ENCODE measurements around the gene GBX2. TPM values are rescaled to one million over a fixed set of nuclear protein-coding genes. Genes with fewer than 3 reads are reported as not detected.

GBX2 gene
- total and polyA plus RNA-seq, 4 donors: 1.9 to 10.8 (median 6.9) TPM

DNA sequence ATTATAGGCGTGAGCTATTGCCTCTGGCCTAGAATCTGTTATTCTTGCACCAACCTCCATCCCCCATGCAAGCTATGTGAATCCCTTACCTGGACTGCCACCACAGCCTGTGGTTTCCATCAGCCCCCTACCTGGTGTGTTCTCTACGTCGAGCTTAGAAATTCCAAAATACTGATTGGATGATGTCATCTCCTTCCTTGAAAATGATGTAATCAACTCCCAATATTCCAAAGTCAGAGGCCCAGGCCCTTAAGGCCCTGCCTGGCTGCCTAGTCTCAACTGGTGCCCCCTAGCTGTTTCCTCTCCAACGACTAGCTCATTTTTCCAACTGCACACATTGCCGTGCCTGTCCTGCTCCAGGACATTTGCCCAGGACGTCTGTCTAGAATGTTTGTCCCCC is 41.3 kb upstream of the GBX2 start:
- WGBS (ENCODE audit: insufficient coverage): 86% methylated on average over 5 of the region's 6 CpGs
- Histone ChIP-seq H3K27ac (ENCODE audit: low read depth, low read length) (no peak overlapping the region), H3K36me3 (ENCODE audit: control insufficient read depth, insufficient read depth, low read length) (no peaks in the 10 kb centered on the region), H3K4me3 (ENCODE audit: low read depth, low read length) (no peak overlapping the region), H3K27me3 (ENCODE audit: control insufficient read depth, insufficient read depth, low read length) (peaks cover 15% of the 10 kb centered on the region), H3K4me1 (ENCODE audit: control insufficient read depth, insufficient read depth, low read length) (peaks cover 8% of the 10 kb centered on the region), H3K9me3 (ENCODE audit: control insufficient read depth, insufficient read depth, low read length) (no peaks in the 10 kb centered on the region)
- no peak for DNase-seq (ENCODE audit: low read depth in 4 of 6, low spot score in 6 of 6)

GRCh38 chr2:236208019-236208926 is 40.1 kb upstream of the GBX2 start:
- peak in 1 of 6 donors; percentile 87 for DNase-seq (ENCODE audit: low read depth in 4 of 6, low spot score in 6 of 6)
- no peak overlapping the region for H3K4me3 ChIP-seq (ENCODE audit: low read depth, low read length)
- H3K9me3 ChIP-seq (ENCODE audit: control insufficient read depth, insufficient read depth, low read length): no peaks in the 10 kb centered on the region
- peaks cover 8% of the 10 kb centered on the region for H3K4me1 ChIP-seq (ENCODE audit: control insufficient read depth, insufficient read depth, low read length)
- 53% methylated on average over 25 of the region's 28 CpGs for WGBS (ENCODE audit: insufficient coverage)
- no peak overlapping the region for H3K27ac ChIP-seq (ENCODE audit: low read depth, low read length)
- H3K36me3 ChIP-seq (ENCODE audit: control insufficient read depth, insufficient read depth, low read length): no peaks in the 10 kb centered on the region
- peaks cover 7% of the 10 kb centered on the region for H3K27me3 ChIP-seq (ENCODE audit: control insufficient read depth, insufficient read depth, low read length)

- Histone ChIP-seq H3K4me3 (ENCODE audit: low read depth, low read length) (no peak overlapping the region), H3K36me3 (ENCODE audit: control insufficient read depth, insufficient read depth, low read length) (no peaks in the 10 kb centered on the region), H3K27ac (ENCODE audit: low read depth, low read length) (no peak overlapping the region), H3K27me3 (ENCODE audit: control insufficient read depth, insufficient read depth, low read length) (peaks cover 7% of the 10 kb centered on the region), H3K9me3 (ENCODE audit: control insufficient read depth, insufficient read depth, low read length) (no peaks in the 10 kb centered on the region), H3K4me1 (ENCODE audit: control insufficient read depth, insufficient read depth, low read length) (peaks cover 8% of the 10 kb centered on the region)
- WGBS (ENCODE audit: insufficient coverage): 92% methylated on average over 8 of the region's 11 CpGs
- no peak for DNase-seq (ENCODE audit: low read depth in 4 of 6, low spot score in 6 of 6)
Observed at GRCh38 chr2:236207472-236207871, 39.3 kb upstream of the GBX2 start.

DNA sequence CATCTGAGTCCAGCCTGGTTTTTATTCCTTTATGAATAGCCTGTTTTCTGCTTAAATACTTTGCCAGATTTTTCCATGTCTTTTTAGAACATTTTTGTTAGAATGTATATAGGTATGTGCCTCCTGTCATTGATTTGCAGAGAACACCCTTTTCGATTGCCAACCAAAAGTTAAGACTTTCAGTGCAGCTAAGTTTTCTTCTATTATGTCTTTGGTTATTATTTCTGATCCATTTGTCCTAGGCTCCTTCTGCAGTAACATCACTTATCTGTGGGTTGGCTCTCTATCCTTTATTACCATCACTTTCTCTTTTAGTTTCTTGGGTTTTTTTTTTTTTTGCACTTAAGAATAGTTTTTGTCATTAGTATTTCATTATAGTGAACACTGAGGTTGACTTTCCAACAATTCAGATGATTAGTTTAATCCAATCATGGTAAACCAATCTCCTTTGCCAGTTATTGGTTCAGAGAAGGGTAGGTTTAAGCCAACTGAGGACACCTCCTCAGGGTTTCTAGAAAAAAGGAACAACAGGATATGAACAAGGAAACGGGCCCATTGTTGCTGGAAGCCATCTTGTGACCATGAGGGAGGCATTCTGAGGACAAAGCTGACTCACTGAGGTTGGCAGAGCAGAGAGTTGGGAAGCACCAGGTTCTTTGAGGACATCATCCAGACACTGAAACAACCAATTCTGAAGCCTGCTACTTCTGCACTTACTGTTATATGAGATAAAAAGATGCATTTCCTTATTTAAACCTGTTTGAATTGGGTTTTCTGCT is 37.9 kb upstream of the GBX2 start:
- 100% methylated on average over 1 of the region's 2 CpGs for WGBS (ENCODE audit: insufficient coverage)
- no peaks in the 10 kb centered on the region for H3K27me3 ChIP-seq (ENCODE audit: control insufficient read depth, insufficient read depth, low read length)
- H3K27ac ChIP-seq (ENCODE audit: low read depth, low read length): no peak overlapping the region
- no peak overlapping the region for H3K4me3 ChIP-seq (ENCODE audit: low read depth, low read length)
- peaks cover 2% of the 10 kb centered on the region for H3K4me1 ChIP-seq (ENCODE audit: control insufficient read depth, insufficient read depth, low read length)
- H3K9me3 ChIP-seq (ENCODE audit: control insufficient read depth, insufficient read depth, low read length): no peaks in the 10 kb centered on the region
- no peak for DNase-seq (ENCODE audit: low read depth in 4 of 6, low spot score in 6 of 6)
- H3K36me3 ChIP-seq (ENCODE audit: control insufficient read depth, insufficient read depth, low read length): no peaks in the 10 kb centered on the region

GRCh38 chr2:236204953-236205352 is 36.8 kb upstream of the GBX2 start:
- Histone ChIP-seq H3K4me3 (ENCODE audit: low read depth, low read length) (no peak overlapping the region), H3K4me1 (ENCODE audit: control insufficient read depth, insufficient read depth, low read length) (no peaks in the 10 kb centered on the region), H3K36me3 (ENCODE audit: control insufficient read depth, insufficient read depth, low read length) (no peaks in the 10 kb centered on the region), H3K9me3 (ENCODE audit: control insufficient read depth, insufficient read depth, low read length) (no peaks in the 10 kb centered on the region), H3K27ac (ENCODE audit: low read depth, low read length) (no peak overlapping the region), H3K27me3 (ENCODE audit: control insufficient read depth, insufficient read depth, low read length) (no peaks in the 10 kb centered on the region)
- WGBS (ENCODE audit: insufficient coverage): 100% methylated on average over 3 of the region's 5 CpGs
- no peak for DNase-seq (ENCODE audit: low read depth in 4 of 6, low spot score in 6 of 6)

GRCh38 chr2:236200378-236200777 is 32.2 kb upstream of the GBX2 start:
- no peaks in the 10 kb centered on the region for H3K27me3 ChIP-seq (ENCODE audit: control insufficient read depth, insufficient read depth, low read length)
- no peaks in the 10 kb centered on the region for H3K9me3 ChIP-seq (ENCODE audit: control insufficient read depth, insufficient read depth, low read length)
- no peak overlapping the region for H3K27ac ChIP-seq (ENCODE audit: low read depth, low read length)
- WGBS (ENCODE audit: insufficient coverage): 90% methylated on average over 3 of the region's 7 CpGs
- no peaks in the 10 kb centered on the region for H3K36me3 ChIP-seq (ENCODE audit: control insufficient read depth, insufficient read depth, low read length)
- DNase-seq (ENCODE audit: low read depth in 4 of 6, low spot score in 6 of 6): no peak
- no peak overlapping the region for H3K4me3 ChIP-seq (ENCODE audit: low read depth, low read length)
- H3K4me1 ChIP-seq (ENCODE audit: control insufficient read depth, insufficient read depth, low read length): no peaks in the 10 kb centered on the region

DNA sequence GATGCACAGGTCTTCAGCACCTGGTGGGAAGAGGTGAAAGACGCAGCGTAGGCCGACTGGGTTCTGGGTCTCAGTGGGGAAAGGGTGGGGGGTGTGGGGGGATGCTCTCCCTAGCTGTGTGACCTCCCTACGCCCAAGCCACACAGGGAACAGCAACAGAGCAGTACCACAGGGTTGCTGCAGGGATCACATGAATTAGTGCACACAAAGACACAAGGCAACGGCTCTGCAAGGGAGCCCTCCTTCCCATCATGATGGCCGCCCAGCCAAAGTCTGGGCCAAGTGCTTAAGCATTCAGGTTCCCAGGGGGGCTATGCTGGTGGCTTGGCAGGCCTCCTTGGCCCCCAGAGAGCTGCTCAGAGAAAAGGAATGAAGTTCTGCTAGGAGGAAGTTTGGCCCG is 28.2 kb upstream of the GBX2 start:
- Histone ChIP-seq H3K27ac (ENCODE audit: low read depth, low read length) (no peak overlapping the region), H3K36me3 (ENCODE audit: control insufficient read depth, insufficient read depth, low read length) (no peaks in the 10 kb centered on the region), H3K27me3 (ENCODE audit: control insufficient read depth, insufficient read depth, low read length) (no peaks in the 10 kb centered on the region), H3K4me1 (ENCODE audit: control insufficient read depth, insufficient read depth, low read length) (no peaks in the 10 kb centered on the region), H3K4me3 (ENCODE audit: low read depth, low read length) (no peak overlapping the region), H3K9me3 (ENCODE audit: control insufficient read depth, insufficient read depth, low read length) (no peaks in the 10 kb centered on the region)
- no peak for DNase-seq (ENCODE audit: low read depth in 4 of 6, low spot score in 6 of 6)
- WGBS (ENCODE audit: insufficient coverage): 83% methylated on average over 5 of the region's 7 CpGs

DNA sequence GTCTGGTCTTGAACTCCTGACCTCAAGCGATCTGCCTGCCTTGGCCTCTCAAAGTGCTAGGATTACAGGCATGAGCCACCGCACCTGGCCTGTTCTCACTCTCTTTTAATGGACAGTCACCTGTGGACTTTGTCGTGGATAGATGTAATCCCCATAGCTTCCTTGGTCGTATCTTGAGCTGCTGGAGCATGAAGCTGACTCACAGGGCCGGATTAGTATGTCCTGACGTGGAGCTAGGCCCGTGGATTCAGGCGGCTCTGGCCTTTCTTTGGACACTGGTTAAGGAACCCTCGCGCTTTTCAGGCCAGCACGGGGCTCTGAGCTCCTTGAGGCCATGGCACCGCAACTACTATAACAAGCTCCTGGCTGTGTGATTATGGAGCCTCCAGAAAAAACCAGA is 27.5 kb upstream of the GBX2 start:
- WGBS (ENCODE audit: insufficient coverage): 92% methylated on average over 10 of the region's 12 CpGs

DNA sequence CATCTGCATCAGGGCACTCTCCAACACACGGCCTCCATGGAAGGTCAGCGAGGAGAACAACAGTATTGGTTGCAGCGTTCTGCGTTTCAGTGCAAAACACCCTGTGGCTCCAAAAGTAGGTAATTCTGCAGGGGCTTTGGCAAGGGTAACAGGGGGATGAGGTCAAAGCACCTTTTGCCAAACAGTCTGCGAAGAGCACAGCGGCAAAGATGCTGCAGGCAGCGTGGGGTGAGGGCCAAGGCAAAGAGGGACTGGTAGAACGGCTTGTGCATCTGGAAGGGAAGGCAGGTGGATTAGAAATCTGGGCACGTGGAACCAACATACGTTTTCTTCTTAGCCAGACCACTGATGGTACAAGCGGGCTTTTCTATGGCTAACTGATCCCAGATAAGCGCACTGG is 26.6 kb upstream of the GBX2 start:
- 97% methylated on average over 10 of the region's 12 CpGs for WGBS (ENCODE audit: insufficient coverage)
- Histone ChIP-seq H3K4me1 (ENCODE audit: control insufficient read depth, insufficient read depth, low read length) (peaks cover 2% of the 10 kb centered on the region), H3K27ac (ENCODE audit: low read depth, low read length) (no peak overlapping the region), H3K27me3 (ENCODE audit: control insufficient read depth, insufficient read depth, low read length) (no peaks in the 10 kb centered on the region), H3K36me3 (ENCODE audit: control insufficient read depth, insufficient read depth, low read length) (no peaks in the 10 kb centered on the region), H3K9me3 (ENCODE audit: control insufficient read depth, insufficient read depth, low read length) (no peaks in the 10 kb centered on the region), H3K4me3 (ENCODE audit: low read depth, low read length) (no peak overlapping the region)
- DNase-seq (ENCODE audit: low read depth in 4 of 6, low spot score in 6 of 6): no peak

More for the DNA sequence above, 27.5 kb upstream of the GBX2 start:
- no peak for DNase-seq (ENCODE audit: low read depth in 4 of 6, low spot score in 6 of 6)
- no peaks in the 10 kb centered on the region for H3K9me3 ChIP-seq (ENCODE audit: control insufficient read depth, insufficient read depth, low read length)
- H3K27ac ChIP-seq (ENCODE audit: low read depth, low read length): no peak overlapping the region
- H3K4me3 ChIP-seq (ENCODE audit: low read depth, low read length): no peak overlapping the region
- no peaks in the 10 kb centered on the region for H3K27me3 ChIP-seq (ENCODE audit: control insufficient read depth, insufficient read depth, low read length)
- no peaks in the 10 kb centered on the region for H3K4me1 ChIP-seq (ENCODE audit: control insufficient read depth, insufficient read depth, low read length)
- no peaks in the 10 kb centered on the region for H3K36me3 ChIP-seq (ENCODE audit: control insufficient read depth, insufficient read depth, low read length)
